ENCODE measurements around the gene MEOX1. TPM values are rescaled to one million over a fixed set of nuclear protein-coding genes. Genes with fewer than 3 reads are reported as not detected.
A peak's percentile ranks its signal among the peaks of the same experiment; 100 is the strongest.

Gene MEOX1
- total and polyA plus RNA-seq, 2 of the 13 experiments (the other 11 are each of a cell fraction or from before 2014, with no cell fraction given), result not detected

DNA sequence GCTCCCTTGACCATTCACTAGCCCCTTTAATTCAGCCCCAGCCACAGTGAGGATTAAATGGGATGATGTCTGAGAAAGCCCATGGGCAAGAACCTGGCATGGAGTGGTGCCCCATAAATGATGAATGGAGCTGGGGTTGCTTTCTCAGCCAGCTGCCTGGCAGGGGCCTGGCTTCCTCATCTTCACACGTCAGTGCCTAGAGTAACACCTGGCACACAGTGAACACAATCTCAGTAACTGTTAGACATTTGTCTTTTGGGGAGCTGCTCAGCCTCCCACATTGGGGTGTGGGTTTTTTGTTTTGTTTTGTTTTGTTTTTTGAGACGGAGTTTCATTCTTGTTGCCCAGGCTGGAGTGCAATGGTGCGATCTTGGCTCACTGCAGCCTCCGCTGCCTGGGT is 47.5 kb upstream of the MEOX1 start (continued):
- TF ChIP-seq, protein P1, sequence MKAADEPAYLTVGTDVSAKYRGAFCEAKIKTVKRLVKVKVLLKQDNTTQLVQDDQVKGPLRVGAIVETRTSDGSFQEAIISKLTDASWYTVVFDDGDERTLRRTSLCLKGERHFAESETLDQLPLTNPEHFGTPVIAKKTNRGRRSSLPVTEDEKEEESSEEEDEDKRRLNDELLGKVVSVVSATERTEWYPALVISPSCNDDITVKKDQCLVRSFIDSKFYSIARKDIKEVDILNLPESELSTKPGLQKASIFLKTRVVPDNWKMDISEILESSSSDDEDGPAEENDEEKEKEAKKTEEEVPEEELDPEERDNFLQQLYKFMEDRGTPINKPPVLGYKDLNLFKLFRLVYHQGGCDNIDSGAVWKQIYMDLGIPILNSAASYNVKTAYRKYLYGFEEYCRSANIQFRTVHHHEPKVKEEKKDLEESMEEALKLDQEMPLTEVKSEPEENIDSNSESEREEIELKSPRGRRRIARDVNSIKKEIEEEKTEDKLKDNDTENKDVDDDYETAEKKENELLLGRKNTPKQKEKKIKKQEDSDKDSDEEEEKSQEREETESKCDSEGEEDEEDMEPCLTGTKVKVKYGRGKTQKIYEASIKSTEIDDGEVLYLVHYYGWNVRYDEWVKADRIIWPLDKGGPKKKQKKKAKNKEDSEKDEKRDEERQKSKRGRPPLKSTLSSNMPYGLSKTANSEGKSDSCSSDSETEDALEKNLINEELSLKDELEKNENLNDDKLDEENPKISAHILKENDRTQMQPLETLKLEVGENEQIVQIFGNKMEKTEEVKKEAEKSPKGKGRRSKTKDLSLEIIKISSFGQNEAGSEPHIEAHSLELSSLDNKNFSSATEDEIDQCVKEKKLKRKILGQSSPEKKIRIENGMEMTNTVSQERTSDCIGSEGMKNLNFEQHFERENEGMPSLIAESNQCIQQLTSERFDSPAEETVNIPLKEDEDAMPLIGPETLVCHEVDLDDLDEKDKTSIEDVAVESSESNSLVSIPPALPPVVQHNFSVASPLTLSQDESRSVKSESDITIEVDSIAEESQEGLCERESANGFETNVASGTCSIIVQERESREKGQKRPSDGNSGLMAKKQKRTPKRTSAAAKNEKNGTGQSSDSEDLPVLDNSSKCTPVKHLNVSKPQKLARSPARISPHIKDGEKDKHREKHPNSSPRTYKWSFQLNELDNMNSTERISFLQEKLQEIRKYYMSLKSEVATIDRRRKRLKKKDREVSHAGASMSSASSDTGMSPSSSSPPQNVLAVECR (CRISPR knock-in tag; IDR thresholded peaks at IDR 0.05; ENCODE audit: borderline replicate concordance), result no peak

DNA sequence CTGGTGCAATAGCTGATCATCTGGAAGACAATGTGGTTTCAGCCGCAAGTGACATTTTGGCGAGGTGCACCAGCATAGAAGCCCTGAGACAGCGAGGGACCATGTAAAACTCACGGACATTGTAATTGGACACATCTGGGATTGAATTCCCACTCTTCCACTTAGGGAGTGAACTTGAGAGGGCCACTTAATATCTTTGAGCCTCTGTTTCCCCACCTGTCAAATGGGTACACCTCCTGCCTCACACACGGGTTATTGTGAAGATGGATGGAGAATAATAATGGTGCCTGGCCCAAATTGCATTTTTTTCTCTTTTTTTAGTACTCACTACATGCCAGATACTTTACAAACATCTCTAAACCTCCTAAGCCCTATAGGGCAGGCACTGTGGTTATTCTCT is 45.5 kb upstream of the MEOX1 start:
- no peaks in the 10 kb centered on the region for H3K36me3 ChIP-seq (replicated peaks in 1 of 2; ENCODE audit: control insufficient read depth in 1 of 2, insufficient read depth in 2 of 2, low read length in 2 of 2)
- H4K20me1 ChIP-seq (ENCODE audit: insufficient read depth, low read length), result no peaks in the 10 kb centered on the region
- no peak overlapping the region for H3K9ac ChIP-seq (ENCODE audit: insufficient read depth, low read depth, low read length)
- ChIA-PET POLR2A (interaction anchor here (0.5 kb wide), 1 partner anchor 135 kb away, joined by 7 read pairs; no protein-coding TSS in a partner anchor), CTCF (ENCODE audit: low intra/inter-chr PET ratio, low total read pairs) (no interaction called here)
- TF ChIP-seq SETDB1 (CRISPR knock-in tag; IDR thresholded peaks at IDR 0.05; ENCODE audit: borderline replicate concordance), result no peak
- peak; percentile 70 for TF ChIP-seq ZNF629 (CRISPR knock-in tag; conservative IDR thresholded peaks at IDR 0.05)
- H2AFZ ChIP-seq (ENCODE audit: low read length), result no peak overlapping the region
- intact Hi-C loops (cut with micrococcal nuclease; ENCODE audit: unreplicated experiment), result no loop called here
- WGBS (ENCODE audit: low lambda C conversion rate), result 47% methylated on average over 5 of the region's 5 CpGs
- in situ Hi-C loops (cut with HindIII; ENCODE audit: extremely low pct_ligation_motif_present, low pct_unique_long_range_greater_than_20kb), result no loop called here
- H3K27me3 ChIP-seq (ENCODE audit: control insufficient read depth in 1 of 2, insufficient read depth in 2 of 2, low read length in 2 of 2), result peaks cover 0 to 48% of the 10 kb centered on the region in 2 experiments; a peak in 4 of 5 replicates
- no TSS peak for BruUV-seq (replicated peaks)
- H3K4me1 ChIP-seq (ENCODE audit: insufficient read depth, low read length), result peaks cover 16% of the 10 kb centered on the region
- no peak for FAIRE-seq
- H3K4me3 ChIP-seq (replicated peaks in 1 of 3; ENCODE audit: insufficient read depth in 1 of 3, low read depth in 2 of 3, low read length in 3 of 3), result no peak overlapping the region
- ATAC-seq, result no peak
- H3K9me3 ChIP-seq (ENCODE audit: low read length), result no peaks in the 10 kb centered on the region
- H3K27ac ChIP-seq (ENCODE audit: extremely low read length, insufficient read depth, low read length), result no peak overlapping the region
- no peaks in the 10 kb centered on the region for H3K79me2 ChIP-seq (ENCODE audit: insufficient read depth, low read length)
- H3K4me2 ChIP-seq (ENCODE audit: low read depth, low read length), result no peak overlapping the region
- no peak for DNase-seq (ENCODE audit: low spot score)
